Endodermal cell (in vitro differentiated cells): ENCODE measurements around the gene FBXL17. TPM values are rescaled to one million over a fixed set of nuclear protein-coding genes. Genes with fewer than 3 reads are reported as not detected.

Experiments
- DNase-seq: peaks from one replicate; pipeline ENCODE4 v3.0.0-alpha.2; 2017
- H3K27ac ChIP-seq: 2 replicates; pipeline ENCODE4 v1.5.1; 2013; ENCODE audit warnings: mild to moderate bottlenecking, low read depth, low read length, moderate library complexity
- H3K27me3 ChIP-seq: 2 replicates; pipeline ENCODE4 v1.6.1; 2013; ENCODE audit warnings: mild to moderate bottlenecking, low read length, moderate library complexity; ENCODE audit not compliant: insufficient read depth, control insufficient read depth, poor library complexity, severe bottlenecking
- H3K36me3 ChIP-seq: 2 replicates; pipeline ENCODE4 v1.7.0; 2013; ENCODE audit warnings: mild to moderate bottlenecking, low read length, moderate library complexity; ENCODE audit not compliant: control insufficient read depth, insufficient read depth
- H3K4me1 ChIP-seq: one replicate; pipeline ENCODE4 v1.7.0; 2013; ENCODE audit warnings: low read length; ENCODE audit not compliant: control insufficient read depth, insufficient read depth
- H3K4me3 ChIP-seq: 2 replicates; pipeline ENCODE4 v1.5.1; 2013; ENCODE audit warnings: mild to moderate bottlenecking, low read length, moderate library complexity
- H3K9ac ChIP-seq: 2 replicates; pipeline ENCODE4 v1.6.1; 2013; ENCODE audit warnings: mild to moderate bottlenecking, low read length, moderate library complexity; ENCODE audit not compliant: poor library complexity, severe bottlenecking; ENCODE audit errors: extremely low read depth
- H3K9me3 ChIP-seq: 2 replicates; pipeline ENCODE4 v1.6.1; 2013; ENCODE audit warnings: mild to moderate bottlenecking, low read length, moderate library complexity; ENCODE audit not compliant: control insufficient read depth
- H3K27ac Mint-ChIP-seq: 2 replicates; pipeline ENCODE4 v1.8.0; 2020; ENCODE audit warnings: mixed read lengths
- H3K27me3 Mint-ChIP-seq: 2 replicates; pipeline ENCODE4 v1.8.0; 2021; ENCODE audit warnings: mild to moderate bottlenecking, mixed read lengths; ENCODE audit not compliant: insufficient read depth
- H3K36me3 Mint-ChIP-seq: 2 replicates; pipeline ENCODE4 v1.8.0; 2020; ENCODE audit warnings: low read depth, mixed read lengths
- H3K4me1 Mint-ChIP-seq: 2 replicates; pipeline ENCODE4 v1.8.0; 2020; ENCODE audit warnings: mixed read lengths
- H3K4me3 Mint-ChIP-seq: 2 replicates; pipeline ENCODE4 v1.8.0; 2020; ENCODE audit warnings: mild to moderate bottlenecking, moderate library complexity, mixed read lengths
- H3K9me3 Mint-ChIP-seq: 2 replicates; pipeline ENCODE4 v1.8.0; 2020; ENCODE audit warnings: mild to moderate bottlenecking, mixed read lengths
- WGBS, 2 experiments: methylation state at CpG; one replicate each; pipeline versions ENCODE4 v1.1.5 to v1.1.7; 2013; ENCODE audit warnings: missing lambda C conversion rate in 2 of 2, mixed read lengths in 1 of 2; ENCODE audit not compliant: insufficient coverage in 1 of 2, insufficient read length in 1 of 2; 5-methylcytosine and 5-hydroxymethylcytosine counted together
- total RNA-seq, 2 donors: library from RNA; stranded (reverse); fragmentation: NEBNext Ultra II Directional in 1 of 2; extraction: Animal tissue kit (Norgen Biotek cat#: 25700) in 1 of 2; gene quantifications; 2 replicates in 1 of 2; 3 replicates in 1 of 2; pipeline ENCODE4 v1.2.1, GENCODE V29; 2021
- TF ChIP-seq, protein P1 (sequence below): fragments of 200-600 bp; sonication (generic); conservative IDR thresholded peaks from 2 replicates; pipeline ENCODE4 v1.5.0; 2021; ENCODE audit warnings: antibody characterized with exemption, mild to moderate bottlenecking

Gene FBXL17
- total RNA-seq, 2 donors from 2014 or later = 7.4 to 8.6 TPM

- Histone ChIP-seq H3K9ac (no peak overlapping the region), H3K4me3 (no peak overlapping the region), H3K9me3 (no peaks in the 10 kb centered on the region), H3K27ac (no peak overlapping the region), H3K4me1 (peaks cover 5% of the 10 kb centered on the region), H3K27me3 (no peaks in the 10 kb centered on the region), H3K36me3 (no peaks in the 10 kb centered on the region)
- Mint-ChIP-seq H3K36me3 (no peaks in the 10 kb centered on the region), H3K4me1 (peaks cover 14% of the 10 kb centered on the region), H3K27me3 (no peaks in the 10 kb centered on the region), H3K27ac (no peak overlapping the region), H3K4me3 (no peak overlapping the region), H3K9me3 (no peaks in the 10 kb centered on the region)
- WGBS, 2 experiments = 75 to 84% methylated on average over 5 to 6 of the region's 6 CpGs
- TF ChIP-seq, protein P1, sequence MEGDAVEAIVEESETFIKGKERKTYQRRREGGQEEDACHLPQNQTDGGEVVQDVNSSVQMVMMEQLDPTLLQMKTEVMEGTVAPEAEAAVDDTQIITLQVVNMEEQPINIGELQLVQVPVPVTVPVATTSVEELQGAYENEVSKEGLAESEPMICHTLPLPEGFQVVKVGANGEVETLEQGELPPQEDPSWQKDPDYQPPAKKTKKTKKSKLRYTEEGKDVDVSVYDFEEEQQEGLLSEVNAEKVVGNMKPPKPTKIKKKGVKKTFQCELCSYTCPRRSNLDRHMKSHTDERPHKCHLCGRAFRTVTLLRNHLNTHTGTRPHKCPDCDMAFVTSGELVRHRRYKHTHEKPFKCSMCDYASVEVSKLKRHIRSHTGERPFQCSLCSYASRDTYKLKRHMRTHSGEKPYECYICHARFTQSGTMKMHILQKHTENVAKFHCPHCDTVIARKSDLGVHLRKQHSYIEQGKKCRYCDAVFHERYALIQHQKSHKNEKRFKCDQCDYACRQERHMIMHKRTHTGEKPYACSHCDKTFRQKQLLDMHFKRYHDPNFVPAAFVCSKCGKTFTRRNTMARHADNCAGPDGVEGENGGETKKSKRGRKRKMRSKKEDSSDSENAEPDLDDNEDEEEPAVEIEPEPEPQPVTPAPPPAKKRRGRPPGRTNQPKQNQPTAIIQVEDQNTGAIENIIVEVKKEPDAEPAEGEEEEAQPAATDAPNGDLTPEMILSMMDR = no peak
- no peak for DNase-seq
These were observed 505.0 kb downstream of the FBXL17 start for GRCh38 chr5:107876906-107877305.

- H3K27me3 ChIP-seq = no peaks in the 10 kb centered on the region
- no peaks in the 10 kb centered on the region for H3K36me3 ChIP-seq
- Mint-ChIP-seq H3K4me3 (no peak overlapping the region), H3K27ac (no peak overlapping the region), H3K27me3 (no peaks in the 10 kb centered on the region), H3K4me1 (peaks cover 18% of the 10 kb centered on the region), H3K36me3 (no peaks in the 10 kb centered on the region), H3K9me3 (no peaks in the 10 kb centered on the region)
- TF ChIP-seq, protein P1 = no peak
- H3K4me3 ChIP-seq = no peak overlapping the region
- H3K4me1 ChIP-seq = peaks cover 5% of the 10 kb centered on the region
- H3K9me3 ChIP-seq = no peaks in the 10 kb centered on the region
- 95 to 96% methylated on average over 4 to 7 of the region's 7 CpGs for WGBS, 2 experiments
- peak overlapping the region; percentile 2 for H3K27ac ChIP-seq
- H3K9ac ChIP-seq = no peak overlapping the region
- no peak for DNase-seq
These were observed 505.6 kb downstream of the FBXL17 start for GRCh38 chr5:107876261-107876660.

GRCh38 chr5:107875833-107876232 is 506.1 kb downstream of the FBXL17 start:
- Mint-ChIP-seq H3K27me3 (no peaks in the 10 kb centered on the region), H3K4me3 (no peak overlapping the region), H3K36me3 (no peaks in the 10 kb centered on the region), H3K9me3 (no peaks in the 10 kb centered on the region), H3K27ac (no peak overlapping the region), H3K4me1 (peaks cover 22% of the 10 kb centered on the region)
- peaks cover 5% of the 10 kb centered on the region for H3K4me1 ChIP-seq
- H3K9me3 ChIP-seq = no peaks in the 10 kb centered on the region
- no peaks in the 10 kb centered on the region for H3K36me3 ChIP-seq
- peak; percentile 52 for DNase-seq
- TF ChIP-seq, protein P1 = peak; percentile 51
- no peaks in the 10 kb centered on the region for H3K27me3 ChIP-seq
- H3K27ac ChIP-seq = peak overlapping the region; percentile 2
- WGBS, 2 experiments = 85 to 100% methylated on average over 3 to 9 of the region's 9 CpGs
- no peak overlapping the region for H3K4me3 ChIP-seq
- H3K9ac ChIP-seq = no peak overlapping the region
